Keratinocyte (primary cell): ENCODE measurements around the gene CLEC16A. TPM values are rescaled to one million over a fixed set of nuclear protein-coding genes. Genes with fewer than 3 reads are reported as not detected.

Experiments used
- DNase-seq: peaks from one replicate; pipeline ENCODE4 v3.0.0-alpha.2; 2011; ENCODE audit warnings: low read depth, missing footprints, low spot score
- FAIRE-seq: peaks from 2 replicates; lab custom pipeline; 2011; peaks lifted over from hg19 to GRCh38; lab: Jason Lieb, UNC
- H2AFZ ChIP-seq: 2 replicates; pipeline ENCODE4 v1.6.0; 2012; ENCODE audit warnings: low read length, control low read depth, inconsistent platforms; ENCODE audit not compliant: control insufficient read depth
- H3K27ac ChIP-seq: 2 replicates; pipeline ENCODE4 v1.5.1; 2011; ENCODE audit warnings: low read length; ENCODE audit not compliant: control insufficient read depth, insufficient read depth
- H3K27me3 ChIP-seq: 3 replicates; pipeline ENCODE4 v1.6.0; 2011; ENCODE audit warnings: low read length; ENCODE audit not compliant: control insufficient read depth, insufficient read depth; ENCODE audit errors: extremely low read depth
- H3K36me3 ChIP-seq, 2 experiments: 2 replicates in 1 of 2; 3 replicates in 1 of 2; pipeline ENCODE4 v1.5.1; 2011; ENCODE audit warnings: low read length in 2 of 2, mild to moderate bottlenecking in 1 of 2; ENCODE audit not compliant: control insufficient read depth in 2 of 2, insufficient read depth in 2 of 2; ENCODE audit errors: extremely low read depth in 1 of 2
- H3K4me1 ChIP-seq: 3 replicates; pipeline ENCODE4 v1.5.1; 2011; ENCODE audit warnings: low read length; ENCODE audit not compliant: control insufficient read depth, insufficient read depth; ENCODE audit errors: extremely low read depth
- H3K4me2 ChIP-seq: 3 replicates; pipeline ENCODE4 v1.6.0; 2011; ENCODE audit warnings: low read depth, low read length; ENCODE audit not compliant: control insufficient read depth, insufficient read depth; ENCODE audit errors: extremely low read depth
- H3K4me3 ChIP-seq, 3 experiments: fragments of 200-600 bp in 1 of 3; sonication (generic) in 1 of 3; 2 replicates in 2 of 3; 3 replicates in 1 of 3; pipeline ENCODE4 v1.5.1; 2011 to 2016; ENCODE audit warnings: low read length in 3 of 3, mild to moderate bottlenecking in 3 of 3, control low read depth in 2 of 3, inconsistent platforms in 1 of 3, low read depth in 1 of 3, mixed read lengths in 1 of 3, mixed run types in 1 of 3, moderate library complexity in 1 of 3; ENCODE audit not compliant: control insufficient read depth in 2 of 3, insufficient read depth in 2 of 3; ENCODE audit errors: extremely low read depth in 1 of 3
- H3K79me2 ChIP-seq: 2 replicates; pipeline ENCODE4 v1.6.0; 2012; ENCODE audit warnings: low read length; ENCODE audit not compliant: control insufficient read depth, insufficient read depth
- H3K9ac ChIP-seq: 3 replicates; pipeline ENCODE4 v1.6.0; 2011; ENCODE audit warnings: low read length; ENCODE audit not compliant: control insufficient read depth, insufficient read depth; ENCODE audit errors: extremely low read depth
- H3K9me1 ChIP-seq: 3 replicates; pipeline ENCODE4 v1.6.0; 2011; ENCODE audit warnings: low read length; ENCODE audit not compliant: control insufficient read depth, insufficient read depth; ENCODE audit errors: extremely low read depth
- H3K9me3 ChIP-seq: 2 replicates; pipeline ENCODE4 v1.5.1; 2012; ENCODE audit warnings: low read depth, low read length; ENCODE audit not compliant: control insufficient read depth
- H4K20me1 ChIP-seq: 3 replicates; pipeline ENCODE4 v1.6.0; 2011; ENCODE audit warnings: low read length; ENCODE audit not compliant: control insufficient read depth, insufficient read depth; ENCODE audit errors: extremely low read depth
- EZH2 ChIP-seq: IDR thresholded peaks from one replicate; pipeline ENCODE4 v1.6.1; 2012; ENCODE audit warnings: inconsistent platforms, mild to moderate bottlenecking, low read length, moderate library complexity
- dilution Hi-C: fragments of 300-500 bp; cut with MboI; formaldehyde crosslinking; loops from one replicate; pipeline ENCODE4 v1.7.0; 2020; ENCODE audit warnings: low sequenced_read_pairs; ENCODE audit not compliant: extremely low pct_ligation_motif_present
- polyA plus RNA-seq, 5 experiments: library from polyadenylated mRNA; depleted of rRNA in 3 of 5; stranded (reverse) in 3 of 5; stranded (forward) in 1 of 5; unstranded in 1 of 5; fragments of >200 nt; gene quantifications; 1 replicate in 1 of 5; 2 replicates in 3 of 5; 3 replicates in 1 of 5; pipeline versions ENCODE4 v1.2.1 to v1.2.3, GENCODE V29; 2011 to 2012; ENCODE audit warnings: missing spikeins in 2 of 5, low read depth in 1 of 5, low replicate concordance in 1 of 5
- TF ChIP-seq, protein P1 (sequence below), 3 experiments: IDR thresholded peaks in 1 of 3; conservative IDR thresholded peaks in 1 of 3; optimal IDR thresholded peaks in 1 of 3; 2 replicates in 2 of 3; 3 replicates in 1 of 3; pipeline versions ENCODE3 to v1.5.1; 2011; ENCODE audit warnings: low read length in 3 of 3, mild to moderate bottlenecking in 3 of 3, moderate library complexity in 2 of 3, control low read depth in 1 of 3, inconsistent platforms in 1 of 3; ENCODE audit not compliant: insufficient read depth in 2 of 3; ENCODE audit errors: extremely low read depth in 1 of 3

Gene CLEC16A
- polyA plus RNA-seq, 1 donor (not counting 4 experiments of a cell fraction or from before 2014, with no cell fraction given) = 9.5 TPM

DNA sequence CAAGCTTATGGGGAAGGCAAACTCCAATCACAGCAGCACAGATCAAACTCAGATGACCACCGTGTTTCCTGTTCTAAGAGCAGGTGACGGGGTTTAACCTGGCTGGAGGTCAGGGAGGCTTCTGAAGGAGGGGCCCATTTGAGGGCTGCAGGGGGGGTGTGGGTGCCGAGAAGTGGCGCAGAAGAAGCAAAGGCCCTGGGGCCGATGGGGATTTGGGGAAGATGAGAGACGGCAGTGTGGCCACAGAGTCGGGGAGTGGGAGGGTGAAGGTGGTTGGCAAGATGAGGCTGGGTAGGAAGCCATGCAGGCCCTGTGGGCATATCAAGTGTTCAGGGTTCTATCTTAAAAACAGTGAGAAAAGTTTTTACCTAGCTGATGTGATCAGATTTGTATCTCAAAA, 122.9 kb downstream of the CLEC16A start:
- dilution Hi-C loops = no loop called here
- no peak for FAIRE-seq
- Histone ChIP-seq H2AFZ (no peak overlapping the region), H3K27ac (no peak overlapping the region), H3K9ac (no peak overlapping the region), H3K9me1 (no peaks in the 10 kb centered on the region), H3K4me3 (no peak overlapping the region), H3K27me3 (no peaks in the 10 kb centered on the region), H3K4me1 (no peaks in the 10 kb centered on the region), H3K9me3 (no peaks in the 10 kb centered on the region), H3K36me3 (peaks cover 3 to 13% of the 10 kb centered on the region in 2 experiments), H3K4me2 (no peak overlapping the region), H3K79me2 (no peaks in the 10 kb centered on the region), H4K20me1 (no peaks in the 10 kb centered on the region)
- DNase-seq = no peak
- no peak for TF ChIP-seq EZH2
- TF ChIP-seq, protein P1, sequence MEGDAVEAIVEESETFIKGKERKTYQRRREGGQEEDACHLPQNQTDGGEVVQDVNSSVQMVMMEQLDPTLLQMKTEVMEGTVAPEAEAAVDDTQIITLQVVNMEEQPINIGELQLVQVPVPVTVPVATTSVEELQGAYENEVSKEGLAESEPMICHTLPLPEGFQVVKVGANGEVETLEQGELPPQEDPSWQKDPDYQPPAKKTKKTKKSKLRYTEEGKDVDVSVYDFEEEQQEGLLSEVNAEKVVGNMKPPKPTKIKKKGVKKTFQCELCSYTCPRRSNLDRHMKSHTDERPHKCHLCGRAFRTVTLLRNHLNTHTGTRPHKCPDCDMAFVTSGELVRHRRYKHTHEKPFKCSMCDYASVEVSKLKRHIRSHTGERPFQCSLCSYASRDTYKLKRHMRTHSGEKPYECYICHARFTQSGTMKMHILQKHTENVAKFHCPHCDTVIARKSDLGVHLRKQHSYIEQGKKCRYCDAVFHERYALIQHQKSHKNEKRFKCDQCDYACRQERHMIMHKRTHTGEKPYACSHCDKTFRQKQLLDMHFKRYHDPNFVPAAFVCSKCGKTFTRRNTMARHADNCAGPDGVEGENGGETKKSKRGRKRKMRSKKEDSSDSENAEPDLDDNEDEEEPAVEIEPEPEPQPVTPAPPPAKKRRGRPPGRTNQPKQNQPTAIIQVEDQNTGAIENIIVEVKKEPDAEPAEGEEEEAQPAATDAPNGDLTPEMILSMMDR (optimal IDR thresholded peaks at IDR 0.05 in 1 of 3, IDR thresholded peaks at IDR 0.05 in 1 of 3, conservative IDR thresholded peaks at IDR 0.05 in 1 of 3; ENCODE audit: extremely low read depth in 1 of 3, insufficient read depth in 2 of 3, low read length in 3 of 3) = no peak

DNA sequence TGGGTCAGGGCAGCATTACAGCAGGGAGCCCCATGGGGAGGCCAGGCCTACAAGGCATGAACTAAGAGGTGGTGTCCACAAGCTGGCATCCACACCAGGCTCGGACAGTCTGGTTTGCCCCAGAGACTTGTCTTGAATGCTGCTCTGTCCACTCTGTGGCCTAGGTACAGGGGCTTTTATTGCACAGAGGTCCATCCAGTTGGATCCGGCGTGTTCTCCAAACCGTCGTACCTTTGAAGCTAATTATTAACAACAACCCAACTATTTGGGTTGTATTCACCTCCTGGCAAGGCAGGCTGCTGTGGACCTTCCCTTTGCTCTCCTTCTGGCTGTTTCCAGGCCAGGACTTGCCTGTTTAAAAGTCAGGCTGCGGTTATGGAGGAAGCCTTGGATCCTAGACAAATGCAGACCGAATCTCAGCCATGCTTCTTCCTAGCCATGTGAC, 123.4 kb downstream of the CLEC16A start:
- Histone ChIP-seq H3K9ac (no peak overlapping the region), H3K4me2 (no peak overlapping the region), H3K79me2 (no peaks in the 10 kb centered on the region), H2AFZ (no peak overlapping the region), H3K4me3 (no peak overlapping the region), H3K9me1 (no peaks in the 10 kb centered on the region), H3K36me3 (peaks cover 3 to 13% of the 10 kb centered on the region in 2 experiments), H3K27me3 (no peaks in the 10 kb centered on the region), H3K9me3 (no peaks in the 10 kb centered on the region), H3K27ac (no peak overlapping the region), H3K4me1 (no peaks in the 10 kb centered on the region), H4K20me1 (no peaks in the 10 kb centered on the region)
- no peak for TF ChIP-seq EZH2
- TF ChIP-seq, protein P1 (optimal IDR thresholded peaks at IDR 0.05 in 1 of 3, IDR thresholded peaks at IDR 0.05 in 1 of 3, conservative IDR thresholded peaks at IDR 0.05 in 1 of 3; ENCODE audit: extremely low read depth in 1 of 3, insufficient read depth in 2 of 3, low read length in 3 of 3) = no peak
- dilution Hi-C loops = no loop called here
- FAIRE-seq (no peak), DNase-seq (no peak)
